C4-2B (cell line): Measurements from ENCODE around the gene SAP30L.

Experiments
- CTCF ChIP-seq: fragments of 450-650 bp; conservative IDR thresholded peaks from 2 replicates; pipeline ENCODE4 v1.5.1; 2017; ENCODE audit warnings: mild to moderate bottlenecking
- ZFX ChIP-seq: fragments of 450-650 bp; IDR thresholded peaks from 2 replicates; pipeline ENCODE4 v1.6.1; 2017

- TF ChIP-seq CTCF = no peak
- TF ChIP-seq ZFX = no peak
Measured at GRCh38 chr5:154493274-154493673, 47.5 kb downstream of the SAP30L start.
